Gastrocnemius medialis (tissue), 4 donors: ENCODE measurements around the gene ZNF483. TPM values are rescaled to one million over a fixed set of nuclear protein-coding genes. Genes with fewer than 3 reads are reported as not detected.

ENCODE experiments used
- ATAC-seq, 2 donors: fragments of 150-250 bp; one replicate each; pipeline ENCODE4 v1.9.1; 2016
- DNase-seq, 2 donors: peaks; one replicate each; pipeline ENCODE4 v3.0.0-alpha.2; 2019
- H3K27ac ChIP-seq, 4 donors: fragments of 200-600 bp; sonication (generic); 1 replicate in 1 of 4; 2 replicates in 3 of 4; pipeline ENCODE4 v1.5.1; 2016 to 2018; ENCODE audit warnings: mild to moderate bottlenecking in 2 of 4, moderate library complexity in 1 of 4
- H3K27me3 ChIP-seq, 3 donors: fragments of 200-600 bp; sonication (generic) in 2 of 3; 1 replicate in 1 of 3; 2 replicates in 2 of 3; pipeline versions ENCODE4 v1.5.1 to v1.6.0; 2016 to 2019; ENCODE audit warnings: mild to moderate bottlenecking in 1 of 3, moderate library complexity in 1 of 3
- H3K36me3 ChIP-seq, 2 donors: fragments of 200-600 bp; sonication (generic) in 1 of 2; one replicate each; pipeline ENCODE4 v1.5.1; 2017 to 2018
- H3K4me1 ChIP-seq, 2 donors: fragments of 200-600 bp; sonication (generic) in 1 of 2; one replicate each; pipeline ENCODE4 v1.5.1; 2016 to 2017; ENCODE audit warnings: mild to moderate bottlenecking in 2 of 2
- H3K4me3 ChIP-seq, 4 donors: fragments of 200-600 bp; sonication (generic) in 3 of 4; 1 replicate in 1 of 4; 2 replicates in 3 of 4; pipeline ENCODE4 v1.5.1; 2016 to 2019; ENCODE audit warnings: mild to moderate bottlenecking in 2 of 4
- H3K9me3 ChIP-seq, 3 donors: fragments of 200-600 bp; sonication (generic) in 2 of 3; 1 replicate in 1 of 3; 2 replicates in 2 of 3; pipeline ENCODE4 v1.5.1; 2016 to 2019
- POLR2A ChIP-seq, 2 donors: fragments of 450-650 bp; IDR thresholded peaks; one replicate each; pipeline ENCODE4 v1.6.1; 2017; ENCODE audit warnings: antibody characterized with exemption in 2 of 2, mild to moderate bottlenecking in 2 of 2, moderate library complexity in 2 of 2
- in situ Hi-C, 4 donors: fragments of 200-750 bp; cut with MboI; loops; one replicate each; pipeline versions ENCODE4 v1.15.0 to v1.8.0; 2017; ENCODE audit warnings: low sequenced_read_pairs in 4 of 4
- intact Hi-C: fragments of 100-400 bp; cut with DNase I; formaldehyde crosslinking; loops from one replicate; pipeline ENCODE4 v1.15.1; 2023; ENCODE audit warnings: low total_unique reads
- total RNA-seq, 4 donors: library from RNA; depleted of rRNA; stranded (reverse); fragments of >200 nt; gene quantifications; one replicate each; pipeline versions ENCODE4 v1.1.0 to v1.2.3, GENCODE V29; 2016
- TF ChIP-seq, protein P1 (sequence below), 5 experiments: fragments of 450-650 bp in 3 of 5; fragments of 200-600 bp in 2 of 5; sonication (generic) in 2 of 5; IDR thresholded peaks in 4 of 5; conservative IDR thresholded peaks in 1 of 5; 1 replicate in 4 of 5; 2 replicates in 1 of 5; pipeline ENCODE4 v1.5.1; 2016 to 2019; ENCODE audit warnings: antibody characterized with exemption in 5 of 5, mild to moderate bottlenecking in 3 of 5, moderate library complexity in 3 of 5

Gene ZNF483
- total RNA-seq, 4 donors from 2014 or later, result 0.12 to 0.82 (median 0.21) TPM

DNA sequence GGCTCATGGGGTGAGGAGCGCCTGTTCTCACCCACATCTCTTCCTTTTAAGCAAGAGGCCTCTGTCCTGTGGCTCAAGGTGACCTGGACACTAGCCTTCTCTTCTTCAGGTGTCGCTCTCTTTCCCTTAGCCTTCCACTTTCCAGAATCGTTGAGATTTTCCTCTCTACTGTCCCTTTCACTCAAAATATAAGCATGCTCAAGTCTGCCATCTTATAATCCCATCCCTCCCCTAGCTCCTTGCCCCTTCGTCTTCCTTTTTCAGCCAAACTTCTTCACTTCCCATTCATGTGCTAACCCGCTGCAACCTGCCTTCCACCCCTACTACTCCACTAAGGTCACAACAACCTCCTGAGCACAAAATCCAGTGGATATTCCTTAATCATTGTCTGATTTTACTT, 61.4 kb downstream of the ZNF483 start:
- Histone ChIP-seq H3K27me3 (no peaks in the 10 kb centered on the region), H3K36me3 (no peaks in the 10 kb centered on the region), H3K4me3 (no peak overlapping the region), H3K9me3 (no peaks in the 10 kb centered on the region), H3K27ac (no peak overlapping the region), H3K4me1 (no peaks in the 10 kb centered on the region)
- ATAC-seq (no peak), DNase-seq (no peak)
- intact Hi-C loops (no loop called here), in situ Hi-C loops (loop anchor here in 1 of 4 donors (25.0 kb wide), 1 partner anchor 501 kb away; no protein-coding TSS in a partner anchor)
- no peak for TF ChIP-seq POLR2A (IDR thresholded peaks at IDR 0.05)
- TF ChIP-seq, protein P1, sequence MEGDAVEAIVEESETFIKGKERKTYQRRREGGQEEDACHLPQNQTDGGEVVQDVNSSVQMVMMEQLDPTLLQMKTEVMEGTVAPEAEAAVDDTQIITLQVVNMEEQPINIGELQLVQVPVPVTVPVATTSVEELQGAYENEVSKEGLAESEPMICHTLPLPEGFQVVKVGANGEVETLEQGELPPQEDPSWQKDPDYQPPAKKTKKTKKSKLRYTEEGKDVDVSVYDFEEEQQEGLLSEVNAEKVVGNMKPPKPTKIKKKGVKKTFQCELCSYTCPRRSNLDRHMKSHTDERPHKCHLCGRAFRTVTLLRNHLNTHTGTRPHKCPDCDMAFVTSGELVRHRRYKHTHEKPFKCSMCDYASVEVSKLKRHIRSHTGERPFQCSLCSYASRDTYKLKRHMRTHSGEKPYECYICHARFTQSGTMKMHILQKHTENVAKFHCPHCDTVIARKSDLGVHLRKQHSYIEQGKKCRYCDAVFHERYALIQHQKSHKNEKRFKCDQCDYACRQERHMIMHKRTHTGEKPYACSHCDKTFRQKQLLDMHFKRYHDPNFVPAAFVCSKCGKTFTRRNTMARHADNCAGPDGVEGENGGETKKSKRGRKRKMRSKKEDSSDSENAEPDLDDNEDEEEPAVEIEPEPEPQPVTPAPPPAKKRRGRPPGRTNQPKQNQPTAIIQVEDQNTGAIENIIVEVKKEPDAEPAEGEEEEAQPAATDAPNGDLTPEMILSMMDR (IDR thresholded peaks at IDR 0.05 in 4 of 5, conservative IDR thresholded peaks at IDR 0.05 in 1 of 5), result no peak

DNA sequence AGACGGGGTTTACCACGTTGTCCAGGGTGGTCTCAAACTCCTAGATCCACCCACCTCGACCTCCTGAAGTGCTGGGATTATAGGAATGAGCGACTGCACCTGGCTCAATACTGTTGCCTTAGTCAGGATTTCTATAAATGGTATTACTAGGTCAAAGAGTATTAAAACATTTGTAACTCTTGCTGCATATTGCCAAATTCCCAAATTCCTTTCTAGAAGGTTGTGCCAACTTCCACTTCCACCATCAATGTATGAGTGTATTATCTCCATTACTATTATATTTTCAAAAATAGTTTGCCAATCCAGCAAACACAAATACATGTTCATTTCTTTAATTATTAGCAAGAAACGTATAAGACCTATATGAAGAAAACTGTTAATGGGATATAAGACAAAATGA, 63.9 kb downstream of the ZNF483 start:
- DNase-seq, result no peak
- Histone ChIP-seq H3K4me3 (no peak overlapping the region), H3K27me3 (no peaks in the 10 kb centered on the region), H3K27ac (no peak overlapping the region), H3K9me3 (no peaks in the 10 kb centered on the region), H3K36me3 (no peaks in the 10 kb centered on the region), H3K4me1 (no peaks in the 10 kb centered on the region)
- no peak for TF ChIP-seq POLR2A (IDR thresholded peaks at IDR 0.05)
- TF ChIP-seq, protein P1 (IDR thresholded peaks at IDR 0.05 in 4 of 5, conservative IDR thresholded peaks at IDR 0.05 in 1 of 5), result no peak
- intact Hi-C loops, result no loop called here
- in situ Hi-C loops, result loop anchor here in 1 of 4 donors (25.0 kb wide), 1 partner anchor 498 kb away; no protein-coding TSS in a partner anchor
- no peak for ATAC-seq

DNA sequence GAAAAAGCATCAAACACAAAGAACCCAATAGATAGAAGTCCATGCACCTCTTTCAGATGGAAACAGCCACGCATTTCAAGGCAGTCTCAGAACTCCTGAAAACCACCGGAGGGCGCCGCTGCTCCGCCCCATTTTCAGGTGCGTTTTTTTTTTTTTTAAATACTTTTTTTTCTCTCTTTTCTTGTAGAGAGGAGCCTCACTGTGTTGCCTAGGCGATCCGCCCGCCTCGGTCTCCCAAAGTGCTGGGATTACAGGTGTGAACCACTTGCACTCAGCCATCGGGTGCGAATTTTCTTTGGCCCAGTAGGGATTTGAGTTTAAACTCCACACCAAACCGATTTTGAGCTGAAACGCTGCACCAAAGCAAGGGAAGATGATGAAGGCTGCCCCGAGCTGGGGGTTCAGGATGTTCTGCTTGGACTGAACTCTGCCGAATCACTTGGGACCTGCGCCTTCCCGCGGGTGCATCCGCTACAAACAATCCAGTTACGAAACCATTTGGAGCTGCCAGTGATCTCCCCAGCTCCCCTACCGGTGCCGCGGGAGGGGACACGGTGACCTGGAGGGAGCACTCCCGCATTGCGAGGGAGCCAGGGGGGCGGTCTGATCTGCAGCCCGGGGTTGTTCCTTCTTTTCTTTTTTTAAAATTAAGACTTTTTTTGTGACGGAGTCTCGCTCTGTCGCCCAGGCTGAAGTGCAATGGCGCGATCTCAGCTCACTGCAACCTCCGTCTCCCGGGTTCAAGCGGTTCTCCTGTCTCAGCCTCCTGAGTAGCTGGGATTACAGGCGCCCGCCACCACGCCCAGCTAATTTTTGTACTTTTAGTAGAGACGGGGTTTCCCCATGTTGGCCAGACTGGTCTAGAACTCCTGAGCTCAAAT, 73.1 kb downstream of the ZNF483 start:
- in situ Hi-C loops, result loop anchor here in 1 of 4 donors (25.0 kb wide), 1 partner anchor 489 kb away; no protein-coding TSS in a partner anchor
- TF ChIP-seq, protein P1 (IDR thresholded peaks at IDR 0.05 in 4 of 5, conservative IDR thresholded peaks at IDR 0.05 in 1 of 5), result peak; percentile 10 to 63 (median 40)
- TF ChIP-seq POLR2A (IDR thresholded peaks at IDR 0.05), result no peak
- H3K9me3 ChIP-seq, result no peaks in the 10 kb centered on the region
- peak overlapping the region; percentile 69 to 81 (median 78) for H3K27ac ChIP-seq
- H3K4me1 ChIP-seq, result peaks cover 0 to 9% of the 10 kb centered on the region in 2 donors
- peak; percentile 35 to 54 for DNase-seq
- intact Hi-C loops, result loop anchor here (2.0 to 5.0 kb wide), 4 partner anchors 34 to 477 kb away; partner anchors contain the start of gene DNAJC25
- ATAC-seq, result peak; percentile 61 to 62
- H3K36me3 ChIP-seq, result peaks cover 0 to 4% of the 10 kb centered on the region in 2 donors
- peak overlapping the region; percentile 66 to 89 (median 80) for H3K4me3 ChIP-seq
- no peaks in the 10 kb centered on the region for H3K27me3 ChIP-seq

DNA sequence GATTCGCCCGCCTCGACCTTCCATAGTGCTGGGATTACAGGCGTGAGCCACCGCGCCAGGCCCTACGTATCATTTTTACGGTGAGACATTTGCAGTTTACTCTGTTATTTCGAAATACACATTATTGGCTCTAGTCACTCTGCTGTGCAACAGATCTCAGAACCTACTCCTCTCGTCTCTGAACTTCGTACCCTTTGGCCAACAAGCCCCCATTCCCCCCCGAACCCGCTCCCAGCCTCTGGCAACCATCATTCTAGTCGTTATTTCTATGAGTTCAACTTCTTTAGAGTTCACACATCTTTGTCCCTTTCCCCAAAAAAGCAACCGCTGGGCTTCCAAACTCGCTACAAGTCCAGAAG, 73.7 kb downstream of the ZNF483 start:
- no peaks in the 10 kb centered on the region for H3K9me3 ChIP-seq
- H3K4me1 ChIP-seq, result peaks cover 0 to 9% of the 10 kb centered on the region in 2 donors
- ATAC-seq (peak; percentile 78 to 84), DNase-seq (peak in 1 of 2 donors; percentile 47)
- H3K27me3 ChIP-seq, result no peaks in the 10 kb centered on the region
- intact Hi-C loops (loop anchor here (2.0 to 5.0 kb wide), 2 partner anchors 34 to 116 kb away; partner anchors contain the start of gene DNAJC25), in situ Hi-C loops (loop anchor here in 1 of 4 donors (25.0 kb wide), 1 partner anchor 489 kb away; no protein-coding TSS in a partner anchor)
- H3K36me3 ChIP-seq, result peaks cover 0 to 4% of the 10 kb centered on the region in 2 donors
- peak overlapping the region; percentile 69 to 81 (median 78) for H3K27ac ChIP-seq
- peak overlapping the region; percentile 66 to 89 (median 80) for H3K4me3 ChIP-seq
- TF ChIP-seq POLR2A (IDR thresholded peaks at IDR 0.05), result no peak
- TF ChIP-seq, protein P1 (IDR thresholded peaks at IDR 0.05 in 4 of 5, conservative IDR thresholded peaks at IDR 0.05 in 1 of 5), result no peak
